SIG-M5 treated with dmso at 0.1 percent for 504 hours (cell line): ENCODE measurements around the gene ZNF879.

ENCODE experiments used
- DNase-seq: peaks from one replicate; lab custom pipeline; 2025; ENCODE audit not compliant: unreplicated experiment; lab: John Stamatoyannopoulos, UW

ZNF879 gene

GRCh38 chr5:179006564-179006963 lies 17.0 kb upstream of the ZNF879 start:
- DNase-seq, result no peak

GRCh38 chr5:179008667-179009066 lies 14.9 kb upstream of the ZNF879 start:
- DNase-seq, result no peak

GRCh38 chr5:179033004-179033580 lies 9.5 kb downstream of the ZNF879 start:
- no peak for DNase-seq

GRCh38 chr5:179044765-179045164 lies 21.2 kb downstream of the ZNF879 start:
- DNase-seq, result no peak

GRCh38 chr5:179051784-179052183 lies 28.2 kb downstream of the ZNF879 start:
- no peak for DNase-seq

- no peak for DNase-seq
Observed at GRCh38 chr5:179054036-179054785, 30.6 kb downstream of the ZNF879 start.

GRCh38 chr5:179054876-179055275 lies 31.3 kb downstream of the ZNF879 start:
- no peak for DNase-seq

- no peak for DNase-seq
Observed at GRCh38 chr5:179055436-179055835, 31.8 kb downstream of the ZNF879 start.

- DNase-seq, result no peak
Observed at GRCh38 chr5:179055841-179056240, 32.2 kb downstream of the ZNF879 start.

GRCh38 chr5:179060116-179061008 lies 36.8 kb downstream of the ZNF879 start, which contains the start of gene ZNF354C:
TSS of gene ZNF354C (plus strand) at chr5:179060373. CDS start at chr5:179062069, 1,696 bp downstream.
- peak; percentile 4 for DNase-seq

- DNase-seq, result no peak
Observed at GRCh38 chr5:179061025-179061424, 37.4 kb downstream of the ZNF879 start.

GRCh38 chr5:179065703-179066102 lies 42.1 kb downstream of the ZNF879 start:
- no peak for DNase-seq

- no peak for DNase-seq
Observed at GRCh38 chr5:179079165-179079987, 55.8 kb downstream of the ZNF879 start.

- DNase-seq, result no peak
Observed at GRCh38 chr5:179080724-179081123, 57.1 kb downstream of the ZNF879 start.
